HG03196 (cell line): ENCODE measurements around the gene CLDN22.

Experiments used
- ATAC-seq: cut with Tn5 transposase; IDR thresholded peaks from one replicate; pipeline ENCODE4 v1.9.1; 2021; ENCODE audit not compliant: unreplicated experiment

Gene CLDN22

GRCh38 chr4:183285886-183286285, 34.2 kb downstream of the CLDN22 start:
- no peak for ATAC-seq

- ATAC-seq = no peak
Observed at GRCh38 chr4:183284965-183285364, 35.1 kb downstream of the CLDN22 start.

GRCh38 chr4:183284258-183284785, 35.8 kb downstream of the CLDN22 start:
- no peak for ATAC-seq

DNA sequence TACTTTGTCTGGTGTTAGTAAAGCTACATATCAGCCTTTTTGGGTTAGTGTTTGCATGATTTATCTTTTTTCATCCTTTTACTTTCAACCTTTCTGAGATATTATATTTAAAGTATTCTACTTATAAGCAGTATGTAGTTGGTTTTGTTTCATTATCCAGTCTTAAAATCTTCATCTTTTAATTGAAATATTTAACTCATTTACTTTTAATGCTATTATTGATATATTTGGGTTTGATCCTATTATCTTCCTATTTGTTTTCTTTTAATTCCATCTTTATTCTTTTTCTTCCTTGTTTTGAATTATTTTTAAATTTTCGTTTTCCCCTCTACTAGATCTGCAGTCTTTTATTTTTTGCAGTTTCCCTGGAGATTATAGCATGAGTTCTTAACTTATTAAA, 44.0 kb downstream of the CLDN22 start:
- ATAC-seq = no peak

- ATAC-seq = no peak
Observed at GRCh38 chr4:183272384-183272783, 47.7 kb downstream of the CLDN22 start.

DNA sequence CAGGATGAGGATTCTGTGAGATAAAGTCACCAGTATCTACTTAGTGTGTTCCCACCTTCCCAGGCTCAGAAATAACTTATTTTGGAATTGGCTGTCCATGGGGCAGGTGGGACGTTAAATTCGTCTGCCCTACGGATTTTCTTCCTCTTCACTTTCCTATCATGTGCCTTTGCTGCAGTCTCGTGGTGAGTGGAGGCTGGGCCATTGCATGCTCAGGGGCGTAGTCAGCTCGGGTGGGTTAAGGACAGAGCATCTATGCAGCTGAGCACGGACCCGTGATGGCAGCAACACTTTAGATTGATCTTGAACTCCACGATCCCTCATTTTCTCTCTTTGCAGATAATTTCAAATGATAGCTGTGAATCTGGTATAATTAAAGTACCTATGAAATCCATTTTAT, 51.5 kb downstream of the CLDN22 start:
- ATAC-seq = no peak
